Prostate gland (tissue), 2 donors: ENCODE data around the gene TGIF2LX. TPM values are rescaled to one million over a fixed set of nuclear protein-coding genes. Genes with fewer than 3 reads are reported as not detected.
"Not testable (repeated sequence)": the region's sequence is repeated elsewhere in the genome, so short reads cannot be mapped to it uniquely, and the experiment has no call there.

Experiments
- DNase-seq: peaks from one replicate; pipeline ENCODE4 v3.0.0-alpha.2; 2019; ENCODE audit warnings: low spot score
- H3K27ac ChIP-seq, 2 donors: fragments of 200-600 bp; sonication (generic); 2 replicates each; pipeline ENCODE4 v1.5.1; 2017 to 2019
- H3K27me3 ChIP-seq: fragments of 200-600 bp; sonication (generic); replicated peaks from 2 replicates; pipeline ENCODE4 v1.5.1; 2019; ENCODE audit not compliant: insufficient read depth
- H3K36me3 ChIP-seq, 2 donors: fragments of 200-600 bp; sonication (generic); 1 replicate in 1 of 2; 2 replicates in 1 of 2; pipeline versions ENCODE4 v1.5.1 to v1.8.1; 2017 to 2019
- H3K4me1 ChIP-seq: fragments of 200-600 bp; sonication (generic); replicated peaks from 2 replicates; pipeline ENCODE4 v1.5.1; 2019
- H3K4me3 ChIP-seq, 2 donors: fragments of 200-600 bp; sonication (generic); 2 replicates each; pipeline ENCODE4 v1.5.1; 2017 to 2019
- H3K9me3 ChIP-seq: fragments of 200-600 bp; sonication (generic); 2 replicates; pipeline ENCODE4 v1.5.1; 2017
- WGBS: methylation state at CpG from one replicate; pipeline ENCODE4 v1.1.5; 2018; 5-methylcytosine and 5-hydroxymethylcytosine counted together
- intact Hi-C: fragments of 100-400 bp; cut with DNase I; formaldehyde crosslinking; loops from one replicate; pipeline ENCODE4 v1.14.2; 2022
- total RNA-seq, 2 donors: library from RNA; depleted of rRNA; stranded (reverse); fragments of >200 nt; gene quantifications; one replicate each; pipeline ENCODE4 v1.1.0, GENCODE V29; 2016

TGIF2LX gene
- total RNA-seq = 1 to 10 TPM in 1 of 2 donors, not detected in 1; 1.6 TPM

DNA sequence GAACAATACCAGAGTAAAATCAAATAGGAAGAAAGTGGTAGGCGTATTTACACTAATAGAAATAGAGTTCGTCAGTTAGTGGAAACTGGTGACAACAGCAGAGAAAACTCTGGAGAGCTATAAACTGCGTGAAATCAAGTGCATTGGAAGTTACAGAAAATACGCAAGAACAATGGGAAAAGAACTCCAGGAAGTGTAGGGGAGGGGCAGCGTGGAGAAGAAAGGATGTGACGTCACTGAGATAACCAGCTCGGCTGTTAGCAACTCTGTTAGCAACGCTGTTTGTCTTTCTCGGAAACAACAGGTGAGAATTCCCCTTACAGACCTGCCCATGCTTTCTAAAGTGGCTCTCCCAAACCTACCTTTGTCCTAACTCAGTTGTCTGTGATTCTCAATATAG, at the start of gene TGIF2LX:
Gene TGIF2LX (plus strand): TSS at position 244 of the 400 bp plus-strand sequence. CDS start 178 bp downstream, outside the sequence.
- H3K4me1 ChIP-seq, H3K27me3 ChIP-seq, H3K4me3 ChIP-seq, H3K36me3 ChIP-seq, intact Hi-C loops, H3K27ac ChIP-seq, DNase-seq, H3K9me3 ChIP-seq: not testable (repeated sequence)
- WGBS = 87% methylated on average over 9 of the region's 9 CpGs

DNA sequence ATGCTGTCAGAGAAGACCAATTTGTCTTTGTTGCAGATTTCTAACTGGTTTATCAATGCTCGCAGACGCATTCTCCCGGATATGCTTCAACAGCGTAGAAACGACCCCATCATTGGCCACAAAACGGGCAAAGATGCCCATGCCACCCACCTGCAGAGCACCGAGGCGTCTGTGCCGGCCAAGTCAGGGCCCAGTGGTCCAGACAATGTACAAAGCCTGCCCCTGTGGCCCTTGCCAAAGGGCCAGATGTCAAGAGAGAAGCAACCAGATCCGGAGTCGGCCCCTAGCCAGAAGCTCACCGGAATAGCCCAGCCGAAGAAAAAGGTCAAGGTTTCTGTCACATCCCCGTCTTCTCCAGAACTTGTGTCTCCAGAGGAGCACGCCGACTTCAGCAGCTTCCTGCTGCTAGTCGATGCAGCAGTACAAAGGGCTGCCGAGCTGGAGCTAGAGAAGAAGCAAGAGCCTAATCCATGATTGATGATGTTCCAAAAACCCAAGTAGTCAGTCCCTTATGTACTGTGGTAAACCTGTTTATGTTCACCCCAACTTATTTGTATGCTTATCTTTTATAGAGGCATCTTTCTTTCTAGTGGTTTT, 728 bp downstream of the TGIF2LX start:
- H3K27me3 ChIP-seq, intact Hi-C loops, H3K27ac ChIP-seq, H3K9me3 ChIP-seq, DNase-seq, H3K36me3 ChIP-seq, H3K4me1 ChIP-seq, H3K4me3 ChIP-seq: not testable (repeated sequence)
- WGBS = 92% methylated on average over 13 of the region's 18 CpGs

DNA sequence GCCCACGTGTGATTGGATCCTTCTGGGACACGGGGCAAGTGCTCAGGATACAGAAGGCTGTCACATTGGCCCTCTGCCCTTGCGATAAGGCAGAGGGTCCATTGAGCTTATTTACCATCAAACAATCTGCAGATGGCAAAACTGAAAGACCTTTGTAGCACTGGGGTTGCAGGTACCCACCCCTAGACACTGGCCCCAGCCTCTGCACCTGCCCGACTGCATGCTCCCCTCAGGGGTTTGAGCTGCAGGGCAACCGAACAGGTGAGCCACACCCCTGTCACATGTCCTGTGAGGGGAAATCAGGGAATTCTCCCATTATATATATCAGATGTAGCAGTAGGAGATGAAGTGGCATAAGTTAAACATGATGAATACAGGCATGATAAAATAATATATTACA, 21.4 kb downstream of the TGIF2LX start:
- WGBS = 90% methylated on average over 4 of the region's 5 CpGs
- H3K36me3 ChIP-seq, H3K27ac ChIP-seq, H3K4me3 ChIP-seq, H3K27me3 ChIP-seq, DNase-seq, intact Hi-C loops, H3K4me1 ChIP-seq, H3K9me3 ChIP-seq: not testable (repeated sequence)

DNA sequence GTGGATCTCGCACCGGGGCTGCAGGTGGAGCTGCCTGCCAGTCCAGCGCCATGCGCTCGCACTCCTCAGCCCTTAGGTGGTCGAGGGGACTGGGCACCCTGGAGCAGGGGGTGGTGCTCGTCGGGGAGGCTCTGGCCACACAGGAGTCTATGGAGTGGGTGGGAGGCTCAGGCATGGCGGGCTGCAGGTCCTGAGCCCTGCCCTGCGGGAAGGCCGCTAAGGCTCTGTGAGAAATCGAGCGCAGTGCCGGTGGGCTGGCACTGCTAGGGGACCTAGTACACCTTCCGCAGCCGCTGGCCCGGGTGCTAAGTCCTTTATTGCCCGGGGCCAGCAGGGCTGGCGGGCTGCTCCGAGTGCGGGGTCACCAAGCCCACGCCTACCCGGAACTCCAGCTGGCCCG, 43.9 kb downstream of the TGIF2LX start:
- intact Hi-C loops, H3K9me3 ChIP-seq, H3K36me3 ChIP-seq, DNase-seq, H3K4me3 ChIP-seq, H3K4me1 ChIP-seq, H3K27me3 ChIP-seq, H3K27ac ChIP-seq: not testable (repeated sequence)
- no CpG with 5 or more reads among the region's 24 CpGs for WGBS
